Tibial artery (tissue), 4 donors: ENCODE measurements around the gene THSD4.

Source experiments
- DNase-seq, 2 donors: peaks; one replicate each; pipeline ENCODE4 v3.0.0-alpha.2; 2019
- H3K27ac ChIP-seq, 2 donors: fragments of 200-600 bp; sonication (generic) in 1 of 2; 1 replicate in 1 of 2; 2 replicates in 1 of 2; pipeline ENCODE4 v1.5.1; 2018 to 2019; ENCODE audit warnings: mild to moderate bottlenecking in 1 of 2
- H3K27me3 ChIP-seq, 2 donors: fragments of 200-600 bp; sonication (generic) in 1 of 2; one replicate each; pipeline versions ENCODE4 v1.5.1 to v1.6.0; 2016 to 2019
- H3K36me3 ChIP-seq, 3 donors: fragments of 200-600 bp; sonication (generic) in 2 of 3; one replicate each; pipeline ENCODE4 v1.5.1; 2016 to 2019; ENCODE audit warnings: mild to moderate bottlenecking in 2 of 3
- H3K4me1 ChIP-seq, 4 donors: fragments of 200-600 bp; sonication (generic) in 2 of 4; 1 replicate in 3 of 4; 2 replicates in 1 of 4; pipeline ENCODE4 v1.5.1; 2016 to 2019
- H3K4me3 ChIP-seq, 2 donors: fragments of 200-600 bp; sonication (generic) in 1 of 2; 1 replicate in 1 of 2; 2 replicates in 1 of 2; pipeline ENCODE4 v1.5.1; 2018 to 2019; ENCODE audit warnings: mild to moderate bottlenecking in 2 of 2
- H3K9me3 ChIP-seq, 3 donors: fragments of 200-600 bp; sonication (generic) in 1 of 3; one replicate each; pipeline ENCODE4 v1.5.1; 2016 to 2019
- intact Hi-C: fragments of 100-400 bp; cut with DNase I; formaldehyde crosslinking; loops from one replicate; pipeline ENCODE4 v1.15.0; 2023; ENCODE audit warnings: low total_unique reads
- TF ChIP-seq, protein P1 (sequence below), 2 experiments: fragments of 200-600 bp in 1 of 2; fragments of 450-650 bp in 1 of 2; IDR thresholded peaks; one replicate each; pipeline ENCODE4 v1.5.1; 2017 to 2019; ENCODE audit warnings: antibody characterized with exemption in 2 of 2, mild to moderate bottlenecking in 1 of 2, moderate library complexity in 1 of 2

THSD4 gene

DNA sequence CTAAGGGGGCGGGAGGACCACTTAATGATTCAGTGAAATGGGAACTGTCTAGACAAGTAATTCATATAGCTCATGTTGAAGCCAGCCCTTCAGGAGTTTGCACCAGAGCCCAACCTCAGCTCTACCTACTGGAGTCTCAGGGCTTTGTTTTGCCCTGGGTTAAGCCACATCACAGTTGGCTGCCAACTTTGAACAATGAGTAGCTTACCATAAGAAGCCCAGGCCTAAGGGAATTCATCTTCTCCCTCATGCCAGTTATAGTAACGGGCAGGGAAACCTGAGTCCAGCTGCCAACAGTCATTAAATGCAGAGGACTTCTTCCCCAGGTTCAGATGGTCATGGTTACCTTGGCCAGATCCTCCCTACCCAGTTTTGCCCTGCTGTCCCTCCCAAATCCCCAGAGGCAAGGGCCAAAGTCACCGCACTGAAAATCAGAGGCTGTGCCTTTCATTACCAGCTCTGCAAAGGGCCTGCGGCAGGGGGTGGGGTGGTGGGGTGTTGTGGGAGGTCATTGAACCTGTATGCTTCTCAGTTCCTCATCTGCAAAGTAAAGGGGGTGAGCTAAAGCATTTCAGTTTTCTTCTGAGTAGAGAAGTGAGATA, 392.9 kb downstream of the THSD4 start:
- Histone ChIP-seq H3K27ac (no peak overlapping the region), H3K27me3 (no peaks in the 10 kb centered on the region), H3K4me1 (peaks cover 0 to 24% (median 14%) of the 10 kb centered on the region in 4 donors), H3K9me3 (no peaks in the 10 kb centered on the region), H3K36me3 (no peaks in the 10 kb centered on the region), H3K4me3 (no peak overlapping the region)
- TF ChIP-seq, protein P1, sequence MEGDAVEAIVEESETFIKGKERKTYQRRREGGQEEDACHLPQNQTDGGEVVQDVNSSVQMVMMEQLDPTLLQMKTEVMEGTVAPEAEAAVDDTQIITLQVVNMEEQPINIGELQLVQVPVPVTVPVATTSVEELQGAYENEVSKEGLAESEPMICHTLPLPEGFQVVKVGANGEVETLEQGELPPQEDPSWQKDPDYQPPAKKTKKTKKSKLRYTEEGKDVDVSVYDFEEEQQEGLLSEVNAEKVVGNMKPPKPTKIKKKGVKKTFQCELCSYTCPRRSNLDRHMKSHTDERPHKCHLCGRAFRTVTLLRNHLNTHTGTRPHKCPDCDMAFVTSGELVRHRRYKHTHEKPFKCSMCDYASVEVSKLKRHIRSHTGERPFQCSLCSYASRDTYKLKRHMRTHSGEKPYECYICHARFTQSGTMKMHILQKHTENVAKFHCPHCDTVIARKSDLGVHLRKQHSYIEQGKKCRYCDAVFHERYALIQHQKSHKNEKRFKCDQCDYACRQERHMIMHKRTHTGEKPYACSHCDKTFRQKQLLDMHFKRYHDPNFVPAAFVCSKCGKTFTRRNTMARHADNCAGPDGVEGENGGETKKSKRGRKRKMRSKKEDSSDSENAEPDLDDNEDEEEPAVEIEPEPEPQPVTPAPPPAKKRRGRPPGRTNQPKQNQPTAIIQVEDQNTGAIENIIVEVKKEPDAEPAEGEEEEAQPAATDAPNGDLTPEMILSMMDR (IDR thresholded peaks at IDR 0.05): no peak
- DNase-seq: no peak
- intact Hi-C loops: no loop called here

DNA sequence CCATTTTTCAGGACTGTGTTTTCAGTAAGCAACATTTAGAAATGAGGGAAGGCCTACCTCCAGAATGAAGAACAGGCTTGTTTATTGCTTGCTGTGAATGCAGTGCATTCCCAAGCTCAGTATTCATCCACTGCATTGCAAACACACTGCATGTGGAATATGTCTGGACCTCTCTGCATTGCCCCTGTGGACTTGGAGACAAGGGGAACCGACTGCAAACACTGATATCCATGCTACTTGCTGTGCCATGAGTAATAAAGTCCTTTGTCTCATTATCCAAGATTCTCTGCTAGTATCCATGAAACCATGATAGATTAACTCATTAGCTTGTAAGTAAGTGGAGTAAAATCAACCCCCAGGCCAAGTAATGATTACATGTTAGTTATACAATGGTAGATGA, 393.9 kb downstream of the THSD4 start:
- TF ChIP-seq, protein P1 (IDR thresholded peaks at IDR 0.05): no peak
- no peak for DNase-seq
- Histone ChIP-seq H3K4me1 (peaks cover 0 to 24% (median 14%) of the 10 kb centered on the region in 4 donors), H3K27me3 (no peaks in the 10 kb centered on the region), H3K27ac (no peak overlapping the region), H3K36me3 (no peaks in the 10 kb centered on the region), H3K4me3 (no peak overlapping the region), H3K9me3 (no peaks in the 10 kb centered on the region)
- intact Hi-C loops: no loop called here

DNA sequence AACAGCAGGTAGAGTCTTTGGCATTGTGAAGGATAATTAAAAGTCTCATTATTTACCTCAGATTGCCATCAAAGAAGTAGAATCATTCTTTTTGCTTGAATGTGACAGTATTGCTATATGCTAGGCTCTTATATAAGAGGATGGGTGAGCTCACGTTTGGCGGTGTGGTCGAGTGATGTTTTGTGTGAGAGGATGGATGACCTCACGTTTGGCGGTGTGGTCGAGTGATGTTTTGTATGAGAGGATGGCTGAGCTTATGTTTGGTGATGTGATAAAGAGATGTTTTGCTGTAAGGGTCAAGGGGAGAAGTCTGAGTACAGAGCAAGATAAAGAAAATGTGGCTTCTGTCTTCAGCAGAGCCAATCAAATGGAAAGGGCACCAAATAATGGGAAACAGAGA, 395.5 kb downstream of the THSD4 start:
- Histone ChIP-seq H3K9me3 (no peaks in the 10 kb centered on the region), H3K27ac (no peak overlapping the region), H3K36me3 (no peaks in the 10 kb centered on the region), H3K27me3 (no peaks in the 10 kb centered on the region), H3K4me3 (no peak overlapping the region), H3K4me1 (peaks cover 0 to 24% (median 11%) of the 10 kb centered on the region in 4 donors)
- TF ChIP-seq, protein P1 (IDR thresholded peaks at IDR 0.05): no peak
- no peak for DNase-seq
- intact Hi-C loops: no loop called here

DNA sequence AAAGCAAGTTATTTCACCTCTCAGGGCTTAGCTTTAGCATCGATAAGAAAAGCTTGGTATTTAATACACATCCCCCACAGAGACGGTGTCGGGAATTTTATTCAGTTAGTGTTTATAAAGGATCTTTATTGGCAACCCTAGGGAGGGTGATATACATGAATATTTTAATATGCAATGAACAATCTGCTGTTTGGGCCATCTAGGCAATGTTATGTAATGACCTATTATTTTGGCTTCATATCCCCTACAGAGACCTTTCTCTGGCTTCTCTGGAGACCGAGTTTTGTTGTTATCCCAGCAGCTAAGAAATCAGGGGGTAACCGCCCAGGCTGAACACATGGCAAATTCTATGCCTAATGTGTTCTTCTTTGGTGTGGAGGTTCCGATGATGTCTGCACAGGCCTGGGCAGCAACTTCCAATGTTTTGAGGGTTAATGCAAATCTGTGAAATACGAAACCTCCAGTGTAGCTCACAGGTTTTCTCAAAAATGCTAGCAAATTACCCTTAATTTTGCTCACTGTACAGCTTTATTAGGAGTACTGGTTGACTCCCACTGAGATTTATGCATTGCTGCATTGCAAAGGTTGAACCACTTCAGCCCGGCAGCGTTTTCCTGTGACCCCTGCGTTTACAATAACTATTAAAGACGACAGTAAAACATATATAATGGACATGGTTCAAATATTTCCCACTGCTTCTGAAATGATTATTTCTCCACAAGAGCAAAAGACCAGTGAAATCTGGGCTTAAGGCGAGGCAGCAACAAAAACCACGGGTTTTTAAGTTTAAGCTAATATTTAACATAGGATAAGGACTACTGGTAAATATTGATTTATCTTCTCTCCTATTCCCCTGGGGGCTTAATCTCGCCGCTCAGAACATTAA, 396.8 kb downstream of the THSD4 start:
- Histone ChIP-seq H3K27ac (no peak overlapping the region), H3K27me3 (no peaks in the 10 kb centered on the region), H3K36me3 (no peaks in the 10 kb centered on the region), H3K4me3 (no peak overlapping the region), H3K4me1 (peaks cover 0 to 24% (median 9%) of the 10 kb centered on the region in 4 donors), H3K9me3 (no peaks in the 10 kb centered on the region)
- TF ChIP-seq, protein P1 (IDR thresholded peaks at IDR 0.05): no peak
- intact Hi-C loops: no loop called here
- DNase-seq: no peak

DNA sequence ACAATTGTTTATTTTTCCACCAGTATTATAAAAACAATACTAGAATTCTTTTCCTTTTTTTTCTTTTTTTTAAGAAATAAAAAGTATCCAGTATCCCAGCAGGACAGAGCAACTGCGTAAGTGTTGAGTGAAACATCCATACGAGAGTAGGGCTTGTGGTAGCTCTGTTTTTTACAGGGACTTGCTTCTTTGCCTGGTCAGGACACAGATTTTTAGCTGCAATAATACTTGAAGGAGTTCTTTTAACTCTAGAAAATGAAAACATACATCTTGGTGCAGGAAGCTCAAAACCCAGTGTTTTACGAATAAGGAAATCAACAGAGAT, 397.4 kb downstream of the THSD4 start:
- no peaks in the 10 kb centered on the region for H3K27me3 ChIP-seq
- intact Hi-C loops: no loop called here
- no peaks in the 10 kb centered on the region for H3K36me3 ChIP-seq
- H3K4me1 ChIP-seq: peaks cover 0 to 18% (median 7%) of the 10 kb centered on the region in 4 donors
- H3K27ac ChIP-seq: no peak overlapping the region
- H3K4me3 ChIP-seq: no peak overlapping the region
- H3K9me3 ChIP-seq: no peaks in the 10 kb centered on the region
- TF ChIP-seq, protein P1 (IDR thresholded peaks at IDR 0.05): no peak
- DNase-seq: no peak
